Epithelial cell of proximal tubule (primary cell): Measurements from ENCODE around the gene RBM20. TPM values are rescaled to one million over a fixed set of nuclear protein-coding genes. Genes with fewer than 3 reads are reported as not detected.

ENCODE experiments used
- DNase-seq: peaks from one replicate; pipeline ENCODE4 v3.0.0-alpha.2; 2011; ENCODE audit warnings: low read depth
- H3K4me3 ChIP-seq: 2 replicates; pipeline ENCODE4 v1.5.1; 2011; ENCODE audit warnings: low read depth, mild to moderate bottlenecking, low read length
- total RNA-seq: library from RNA; depleted of rRNA; stranded (reverse); fragments of >200 nt; gene quantifications from 2 replicates; pipeline ENCODE4 v1.2.3, GENCODE V29; 2015
- TF ChIP-seq, protein P1 (sequence below): conservative IDR thresholded peaks from 2 replicates; pipeline ENCODE4 v1.5.1; 2012; ENCODE audit warnings: low read depth, mild to moderate bottlenecking, low read length

RBM20 gene
- total RNA-seq, 1 donor from 2014 or later, result 0.46 TPM

DNA sequence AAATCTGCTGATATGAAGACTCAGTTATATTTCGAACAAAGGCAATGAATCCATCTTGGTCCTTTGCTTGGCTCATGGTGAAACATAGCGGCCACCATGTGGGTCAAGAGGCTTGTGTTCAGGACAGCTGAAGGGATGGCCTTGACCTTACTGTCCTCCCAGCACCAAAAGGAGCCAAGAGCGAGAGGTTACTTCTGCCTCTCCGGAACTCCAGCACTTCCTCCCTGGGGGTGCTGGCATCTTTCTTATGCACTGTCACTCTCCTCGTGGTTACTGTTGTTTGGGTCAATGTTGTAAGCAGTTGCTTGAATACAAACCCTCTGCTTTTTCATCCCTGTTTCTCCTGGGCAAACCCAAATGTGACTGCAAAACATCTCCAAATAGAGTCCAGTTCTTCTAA, 100.6 kb downstream of the RBM20 start:
- DNase-seq, result no peak
- TF ChIP-seq, protein P1, sequence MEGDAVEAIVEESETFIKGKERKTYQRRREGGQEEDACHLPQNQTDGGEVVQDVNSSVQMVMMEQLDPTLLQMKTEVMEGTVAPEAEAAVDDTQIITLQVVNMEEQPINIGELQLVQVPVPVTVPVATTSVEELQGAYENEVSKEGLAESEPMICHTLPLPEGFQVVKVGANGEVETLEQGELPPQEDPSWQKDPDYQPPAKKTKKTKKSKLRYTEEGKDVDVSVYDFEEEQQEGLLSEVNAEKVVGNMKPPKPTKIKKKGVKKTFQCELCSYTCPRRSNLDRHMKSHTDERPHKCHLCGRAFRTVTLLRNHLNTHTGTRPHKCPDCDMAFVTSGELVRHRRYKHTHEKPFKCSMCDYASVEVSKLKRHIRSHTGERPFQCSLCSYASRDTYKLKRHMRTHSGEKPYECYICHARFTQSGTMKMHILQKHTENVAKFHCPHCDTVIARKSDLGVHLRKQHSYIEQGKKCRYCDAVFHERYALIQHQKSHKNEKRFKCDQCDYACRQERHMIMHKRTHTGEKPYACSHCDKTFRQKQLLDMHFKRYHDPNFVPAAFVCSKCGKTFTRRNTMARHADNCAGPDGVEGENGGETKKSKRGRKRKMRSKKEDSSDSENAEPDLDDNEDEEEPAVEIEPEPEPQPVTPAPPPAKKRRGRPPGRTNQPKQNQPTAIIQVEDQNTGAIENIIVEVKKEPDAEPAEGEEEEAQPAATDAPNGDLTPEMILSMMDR, result no peak
- H3K4me3 ChIP-seq, result no peak overlapping the region

DNA sequence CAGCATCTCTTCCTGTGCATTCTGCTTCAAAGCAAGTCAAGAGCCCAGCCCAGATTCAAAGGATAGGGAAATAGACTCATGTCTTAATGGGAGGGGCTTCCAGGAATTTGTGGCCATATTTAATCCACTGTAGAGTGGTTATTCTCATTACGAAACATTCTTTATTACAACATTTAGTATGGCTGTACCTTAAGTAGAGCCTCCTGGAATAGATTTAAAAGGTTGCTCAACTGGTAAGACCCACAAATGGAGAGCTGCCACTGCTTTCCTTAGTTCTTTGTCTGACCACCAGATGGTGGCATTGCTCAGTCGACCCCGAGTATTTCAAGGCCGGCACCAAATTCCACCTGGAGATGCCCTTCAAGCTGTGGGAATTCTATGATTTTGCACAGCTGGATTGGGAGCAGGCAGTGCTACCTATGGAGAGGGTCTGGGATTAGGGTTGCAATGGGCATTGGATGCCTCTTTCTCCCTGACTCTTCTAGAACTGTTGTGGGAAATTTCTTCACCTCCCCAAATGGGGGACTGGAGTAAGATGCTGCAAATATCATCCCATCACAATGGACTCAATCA, 102.2 kb downstream of the RBM20 start:
- TF ChIP-seq, protein P1, result peak; percentile 87
- DNase-seq, result no peak
- no peak overlapping the region for H3K4me3 ChIP-seq

DNA sequence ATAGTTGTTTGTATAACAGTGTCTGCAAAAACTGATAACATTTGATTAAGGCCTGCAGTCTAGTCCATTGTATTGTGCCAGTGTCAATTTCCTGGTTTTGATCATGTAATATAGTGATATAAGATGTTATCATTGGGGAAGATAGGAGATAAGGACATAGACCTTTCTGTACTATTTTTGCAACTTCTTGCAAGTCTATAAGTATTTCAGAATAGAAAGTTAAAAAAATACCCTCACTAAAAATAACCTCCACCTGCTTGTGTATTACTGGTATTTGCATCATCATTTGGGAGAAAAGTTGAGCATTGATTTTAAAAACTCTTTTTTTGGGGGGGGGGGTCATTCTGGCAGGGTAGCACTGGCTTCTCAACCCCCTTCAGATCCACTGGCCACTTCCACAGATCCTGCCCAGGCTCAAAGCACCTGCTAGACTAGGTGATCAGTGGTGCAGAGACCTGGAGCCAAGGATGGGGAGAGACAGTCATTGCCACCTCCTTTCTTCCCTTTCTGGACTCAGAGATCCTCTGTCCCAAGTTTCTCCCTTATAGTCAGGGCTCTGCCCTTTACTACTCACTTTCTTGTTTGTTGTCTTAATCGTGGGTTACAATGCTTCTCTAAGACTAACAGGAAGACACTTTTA, 103.0 kb downstream of the RBM20 start:
- TF ChIP-seq, protein P1, result no peak
- H3K4me3 ChIP-seq, result no peak overlapping the region
- no peak for DNase-seq

DNA sequence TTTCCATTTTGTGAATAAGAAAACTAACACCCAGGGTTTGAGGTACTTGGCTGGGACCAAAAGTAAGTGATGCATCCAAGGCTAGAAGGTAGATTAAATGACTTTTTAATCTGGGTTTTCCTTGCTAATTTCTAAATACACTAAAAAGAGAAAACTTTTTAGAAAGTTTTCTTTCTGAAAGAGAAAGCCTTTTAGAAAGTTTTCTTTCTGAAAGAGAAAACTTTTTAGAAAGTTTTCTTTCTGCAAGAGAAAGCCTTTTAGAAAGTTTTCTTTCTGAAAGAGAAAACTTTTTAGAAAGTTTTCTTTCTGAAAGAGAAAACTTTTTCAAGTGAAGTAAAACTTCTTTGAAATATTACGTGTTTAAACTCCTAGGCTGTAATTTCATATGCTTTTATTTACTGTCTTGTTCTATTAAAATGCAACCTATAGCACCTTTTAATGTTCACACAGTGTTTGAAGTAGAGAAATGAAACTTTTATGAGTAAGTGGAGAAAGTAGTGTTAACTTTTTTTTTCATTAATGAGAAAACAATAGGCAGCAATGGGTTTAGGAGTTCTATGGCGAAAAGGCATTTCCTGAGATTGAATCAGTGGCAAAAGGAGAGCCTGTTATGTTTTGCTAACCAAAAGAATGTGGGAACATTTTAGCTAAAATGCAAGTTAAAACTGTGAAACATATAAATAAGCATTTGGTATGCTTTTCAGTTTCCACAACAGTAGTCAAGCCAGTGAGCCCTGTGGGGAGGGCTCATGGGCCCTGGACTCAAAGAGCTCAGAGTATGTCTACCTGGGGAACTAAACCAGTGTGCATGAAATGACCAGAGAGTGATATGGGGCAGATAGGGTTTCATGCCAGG, 103.7 kb downstream of the RBM20 start:
- TF ChIP-seq, protein P1, result no peak
- no peak for DNase-seq
- no peak overlapping the region for H3K4me3 ChIP-seq

DNA sequence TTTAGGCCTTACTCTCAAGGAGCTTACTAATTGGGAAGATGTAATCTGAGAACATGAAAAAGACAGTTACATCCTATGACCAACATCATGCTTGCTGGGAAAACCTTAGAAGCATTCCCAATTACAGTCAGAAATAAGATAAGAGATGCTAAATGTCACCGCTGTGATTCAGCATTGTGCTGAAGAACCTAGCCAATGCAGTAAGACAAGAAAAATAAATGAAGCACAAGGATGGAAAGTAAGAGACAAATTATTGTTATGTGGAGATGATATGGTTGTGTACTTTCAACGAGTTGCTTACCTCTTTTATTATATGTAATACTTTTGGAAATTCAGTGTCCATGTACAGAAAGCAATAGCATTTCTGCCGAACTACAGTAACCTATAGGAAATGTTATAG, 104.8 kb downstream of the RBM20 start:
- H3K4me3 ChIP-seq, result no peak overlapping the region
- TF ChIP-seq, protein P1, result no peak

DNA sequence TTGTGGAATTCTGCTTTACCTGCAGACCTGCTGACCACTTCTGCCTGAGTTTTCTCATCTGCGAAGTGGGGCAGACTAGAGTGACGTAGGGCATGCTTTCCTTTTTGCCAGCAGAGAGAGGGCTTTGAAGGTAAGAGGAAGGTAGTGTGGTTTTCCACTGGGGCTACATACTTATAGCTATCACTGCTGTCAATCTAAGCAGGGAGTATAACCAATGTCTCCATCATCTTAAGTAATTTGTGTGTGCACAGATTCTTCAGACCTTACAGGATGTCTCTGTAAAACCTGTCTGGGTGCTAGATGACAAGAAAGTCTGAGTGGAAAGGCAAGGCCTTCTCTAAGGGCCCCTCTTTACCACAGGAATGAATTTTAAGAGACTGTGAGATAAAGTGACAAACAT, 106.8 kb downstream of the RBM20 start:
- no peak overlapping the region for H3K4me3 ChIP-seq
- TF ChIP-seq, protein P1, result no peak
- DNase-seq, result no peak

More for the DNA sequence above, 104.8 kb downstream of the RBM20 start:
- no peak for DNase-seq
